Thoracic aorta (tissue), 2 donors: ENCODE measurements around the gene WDR75. TPM values are rescaled to one million over a fixed set of nuclear protein-coding genes. Genes with fewer than 3 reads are reported as not detected.

Experiments used
- ATAC-seq: fragments of 150-250 bp; one replicate; pipeline ENCODE4 v1.8.0; 2017; ENCODE audit warnings: low read depth; ENCODE audit not compliant: insufficient number of reproducible peaks, low FRiP score
- DNase-seq: peaks from one replicate; pipeline ENCODE4 v3.0.0-alpha.2; 2020; ENCODE audit warnings: low spot score
- H3K27ac ChIP-seq, 2 donors: fragments of 200-600 bp; sonication (generic); 1 replicate in 1 of 2; 2 replicates in 1 of 2; pipeline ENCODE4 v1.5.1; 2016; ENCODE audit warnings: mild to moderate bottlenecking in 2 of 2, moderate library complexity in 2 of 2
- H3K27me3 ChIP-seq: fragments of 200-600 bp; sonication (generic); replicated peaks from 2 replicates; pipeline ENCODE4 v1.6.0; 2016; ENCODE audit warnings: mild to moderate bottlenecking; ENCODE audit not compliant: insufficient read depth
- H3K36me3 ChIP-seq: fragments of 200-600 bp; sonication (generic); one replicate; pipeline ENCODE4 v1.5.1; 2016
- H3K4me1 ChIP-seq, 2 donors: fragments of 200-600 bp; sonication (generic); 1 replicate in 1 of 2; 2 replicates in 1 of 2; pipeline versions ENCODE4 v1.5.1 to v1.6.0; 2016; ENCODE audit warnings: low read depth in 2 of 2, mild to moderate bottlenecking in 1 of 2; ENCODE audit not compliant: control insufficient read depth in 1 of 2
- H3K4me3 ChIP-seq: fragments of 200-600 bp; sonication (generic); 2 replicates; pipeline ENCODE4 v1.5.1; 2016; ENCODE audit warnings: mild to moderate bottlenecking
- H3K9me3 ChIP-seq: fragments of 200-600 bp; sonication (generic); 2 replicates; pipeline ENCODE4 v1.5.1; 2016
- CTCF ChIP-seq: fragments of 200-600 bp; sonication (generic); IDR thresholded peaks from one replicate; pipeline ENCODE4 v1.5.1; 2019; ENCODE audit warnings: antibody characterized with exemption
- total RNA-seq, 2 donors: library from RNA; depleted of rRNA; stranded (reverse); fragments of >200 nt; gene quantifications; one replicate each; pipeline versions ENCODE4 v1.1.0 to v1.2.3, GENCODE V29; 2016

Gene WDR75
- total RNA-seq, 2 donors from 2014 or later, result 34.8 to 58.7 TPM

GRCh38 chr2:189516546-189516945, 75.3 kb downstream of the WDR75 start:
- H3K4me1 ChIP-seq, result peaks cover 15 to 45% of the 10 kb centered on the region in 2 donors
- H3K4me3 ChIP-seq, result no peak overlapping the region
- no peaks in the 10 kb centered on the region for H3K36me3 ChIP-seq
- H3K9me3 ChIP-seq, result no peaks in the 10 kb centered on the region
- ATAC-seq (no peak), DNase-seq (no peak)
- H3K27ac ChIP-seq, result no peak overlapping the region
- no peaks in the 10 kb centered on the region for H3K27me3 ChIP-seq
- no peak for TF ChIP-seq CTCF

GRCh38 chr2:189517847-189518535, 76.7 kb downstream of the WDR75 start:
- peaks cover 19 to 60% of the 10 kb centered on the region in 2 donors for H3K4me1 ChIP-seq
- no peaks in the 10 kb centered on the region for H3K27me3 ChIP-seq
- no peak overlapping the region for H3K27ac ChIP-seq
- no peaks in the 10 kb centered on the region for H3K9me3 ChIP-seq
- no peaks in the 10 kb centered on the region for H3K36me3 ChIP-seq
- H3K4me3 ChIP-seq, result no peak overlapping the region
- ATAC-seq, result no peak
- TF ChIP-seq CTCF, result no peak
- no peak for DNase-seq

DNA sequence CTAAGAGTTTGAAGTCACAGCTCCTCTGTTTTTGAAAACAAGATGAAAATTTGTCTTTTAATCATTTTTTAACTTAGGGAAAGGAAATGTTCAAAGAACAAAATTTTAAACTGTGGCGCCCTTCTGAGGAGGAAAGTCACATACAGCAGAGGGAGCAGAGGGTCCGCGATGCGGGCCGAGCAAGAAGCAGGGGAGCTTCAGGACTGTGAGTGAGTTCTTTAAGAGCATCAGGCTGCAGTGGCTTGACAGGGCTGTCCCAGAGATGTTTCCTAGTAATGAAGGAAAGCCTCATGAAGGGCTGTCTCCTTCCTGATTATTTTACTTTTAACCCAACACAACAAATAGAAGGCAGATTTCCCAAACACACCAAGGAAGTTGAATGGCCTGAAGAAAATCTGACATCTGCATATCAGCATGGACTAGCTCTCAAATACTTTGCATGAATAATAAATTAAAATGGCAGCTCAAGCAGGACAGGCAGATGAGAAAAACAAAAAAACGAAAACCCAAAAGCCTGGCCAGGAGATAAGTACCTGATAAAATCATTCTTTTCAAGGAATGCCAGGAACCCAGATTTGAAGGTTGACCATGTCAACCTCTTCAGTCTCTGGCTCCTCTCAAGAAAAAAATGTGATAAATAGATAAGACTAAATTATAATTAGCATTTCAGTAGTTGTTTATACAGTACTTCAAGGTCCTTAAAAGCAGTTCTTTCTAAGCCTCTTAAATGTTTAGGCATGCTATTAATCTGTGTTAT, 78.5 kb downstream of the WDR75 start:
- no peak overlapping the region for H3K4me3 ChIP-seq
- H3K4me1 ChIP-seq, result peaks cover 22 to 59% of the 10 kb centered on the region in 2 donors
- H3K27ac ChIP-seq, result no peak overlapping the region
- H3K27me3 ChIP-seq, result no peaks in the 10 kb centered on the region
- no peak for ATAC-seq
- no peaks in the 10 kb centered on the region for H3K36me3 ChIP-seq
- H3K9me3 ChIP-seq, result no peaks in the 10 kb centered on the region
- TF ChIP-seq CTCF, result no peak
- no peak for DNase-seq

DNA sequence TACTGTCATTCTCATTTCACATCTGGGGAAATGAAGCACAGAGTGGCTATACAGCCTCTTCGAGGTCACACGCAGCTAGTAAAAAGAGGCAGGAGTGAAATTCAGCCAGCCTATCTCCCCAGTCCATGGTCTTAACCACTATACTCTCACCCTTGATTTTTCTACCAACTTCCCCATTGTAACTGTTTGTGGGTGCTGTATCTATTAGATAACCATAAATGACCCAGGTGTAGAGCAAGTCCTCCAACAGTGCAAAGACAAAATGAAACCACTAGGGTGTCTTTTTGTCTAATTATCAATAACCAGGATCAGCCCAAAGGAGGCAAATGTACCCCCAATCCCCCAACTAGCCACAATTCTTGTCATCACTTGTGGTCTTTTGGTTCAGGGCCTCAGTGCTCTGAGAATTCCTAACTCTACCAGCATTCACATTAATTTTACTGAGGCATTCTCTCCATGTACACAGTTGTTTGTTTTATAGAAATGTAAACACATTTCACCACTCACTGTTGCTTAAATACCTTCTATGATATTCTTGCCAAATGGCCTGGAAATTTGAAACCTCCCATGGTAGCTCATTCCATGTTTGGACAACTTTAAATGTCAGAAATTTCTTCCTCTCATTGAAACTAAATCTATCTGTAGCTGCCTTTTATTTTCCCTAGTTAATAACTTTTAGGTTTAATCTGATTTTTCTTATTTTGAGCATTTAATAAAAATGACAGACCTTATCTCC, 80.6 kb downstream of the WDR75 start:
- peak overlapping the region in 1 of 2 donors; percentile 22 for H3K27ac ChIP-seq
- peaks cover 11 to 47% of the 10 kb centered on the region in 2 donors for H3K4me1 ChIP-seq
- ATAC-seq, result no peak
- H3K4me3 ChIP-seq, result no peak overlapping the region
- H3K27me3 ChIP-seq, result no peaks in the 10 kb centered on the region
- no peak for DNase-seq
- no peak for TF ChIP-seq CTCF
- H3K9me3 ChIP-seq, result no peaks in the 10 kb centered on the region
- H3K36me3 ChIP-seq, result no peaks in the 10 kb centered on the region
